ENCODE data around the gene NCOA7. TPM values are rescaled to one million over a fixed set of nuclear protein-coding genes. Genes with fewer than 3 reads are reported as not detected.
A peak's percentile ranks its signal among the peaks of the same experiment; 100 is the strongest.

Gene NCOA7
- total RNA-seq, 6 experiments from 2014 or later, result 11.4 to 71.8 (median 23.0) TPM

GRCh38 chr6:125863023-125863422, 72.3 kb downstream of the NCOA7 start:
- Histone ChIP-seq H3K4me1 (peaks cover 0 to 3% (median 0%) of the 10 kb centered on the region in 4 donors), H3K4me3 (no peak overlapping the region), H3K27ac (no peak overlapping the region), H3K27me3 (no peaks in the 10 kb centered on the region), H3K36me3 (no peaks in the 10 kb centered on the region), H3K9me3 (no peaks in the 10 kb centered on the region)
- no peak for TF ChIP-seq CTCF (IDR thresholded peaks at IDR 0.05)
- no peak for TF ChIP-seq POLR2A (IDR thresholded peaks at IDR 0.05)
- intact Hi-C loops (cut with DNase I), result no loop called here
- no peak for DNase-seq
- ATAC-seq, result no peak

GRCh38 chr6:125865015-125865414, 74.3 kb downstream of the NCOA7 start:
- ATAC-seq (no peak), DNase-seq (no peak)
- Histone ChIP-seq H3K4me3 (no peak overlapping the region), H3K4me1 (peaks cover 0 to 3% (median 0%) of the 10 kb centered on the region in 4 donors), H3K27ac (no peak overlapping the region), H3K36me3 (no peaks in the 10 kb centered on the region), H3K27me3 (no peaks in the 10 kb centered on the region), H3K9me3 (no peaks in the 10 kb centered on the region)
- 66% methylated on average over 3 of the region's 4 CpGs for WGBS (ENCODE audit: insufficient coverage, low coverage, low lambda C conversion rate, missing lambda C conversion rate)
- intact Hi-C loops (cut with DNase I), result no loop called here
- TF ChIP-seq POLR2A (IDR thresholded peaks at IDR 0.05) (no peak), CTCF (IDR thresholded peaks at IDR 0.05) (no peak)

GRCh38 chr6:125866433-125866832, 75.7 kb downstream of the NCOA7 start:
- DNase-seq, result no peak
- Histone ChIP-seq H3K27ac (no peak overlapping the region), H3K36me3 (no peaks in the 10 kb centered on the region), H3K27me3 (no peaks in the 10 kb centered on the region), H3K4me1 (peaks cover 0 to 3% (median 0%) of the 10 kb centered on the region in 4 donors), H3K9me3 (no peaks in the 10 kb centered on the region), H3K4me3 (no peak overlapping the region)
- ATAC-seq, result no peak
- no peak for TF ChIP-seq CTCF (IDR thresholded peaks at IDR 0.05)
- intact Hi-C loops (cut with DNase I), result no loop called here

- TF ChIP-seq POLR2A (IDR thresholded peaks at IDR 0.05) (no peak), CTCF (IDR thresholded peaks at IDR 0.05) (no peak)
- intact Hi-C loops (cut with DNase I), result no loop called here
- WGBS (ENCODE audit: insufficient coverage, low coverage, low lambda C conversion rate, missing lambda C conversion rate), result 76% methylated on average over 6 of the region's 6 CpGs
- peak in 2 of 4 donors; percentile 35 to 44 for ATAC-seq
- no peak overlapping the region for H3K4me3 ChIP-seq
- H3K27ac ChIP-seq, result no peak overlapping the region
- H3K27me3 ChIP-seq, result no peaks in the 10 kb centered on the region
- H3K9me3 ChIP-seq, result no peaks in the 10 kb centered on the region
- H3K4me1 ChIP-seq, result peaks cover 0 to 3% (median 0%) of the 10 kb centered on the region in 4 donors
- no peaks in the 10 kb centered on the region for H3K36me3 ChIP-seq
- DNase-seq, result no peak
Observed at GRCh38 chr6:125867483-125867942, 76.8 kb downstream of the NCOA7 start.

- no peak for TF ChIP-seq CTCF (IDR thresholded peaks at IDR 0.05)
- no peak for TF ChIP-seq POLR2A (IDR thresholded peaks at IDR 0.05)
- Histone ChIP-seq H3K4me3 (no peak overlapping the region), H3K4me1 (peaks cover 0 to 3% (median 0%) of the 10 kb centered on the region in 4 donors), H3K27ac (no peak overlapping the region), H3K36me3 (no peaks in the 10 kb centered on the region), H3K27me3 (no peaks in the 10 kb centered on the region), H3K9me3 (no peaks in the 10 kb centered on the region)
- WGBS (ENCODE audit: insufficient coverage, low coverage, low lambda C conversion rate, missing lambda C conversion rate), result 94% methylated on average over 2 of the region's 2 CpGs
- DNase-seq (no peak), ATAC-seq (no peak)
- intact Hi-C loops (cut with DNase I), result no loop called here
Observed at GRCh38 chr6:125868252-125868651, 77.5 kb downstream of the NCOA7 start.

Measured in right lobe of liver (tissue), 6 donors.